Measurements from ENCODE around the gene TRO. TPM values are rescaled to one million over a fixed set of nuclear protein-coding genes. Genes with fewer than 3 reads are reported as not detected.

The TRO gene
- total and polyA plus RNA-seq, 2 donors (not counting 1 experiment from before 2014, with no cell fraction given) = 13.0 to 13.6 TPM

- no peaks in the 10 kb centered on the region for H4K20me1 ChIP-seq (ENCODE audit: control insufficient read depth, extremely low read depth, insufficient read depth, low read length)
- H3K4me1 ChIP-seq (ENCODE audit: control insufficient read depth, extremely low read depth, insufficient read depth, low read length) = no peaks in the 10 kb centered on the region
- no peaks in the 10 kb centered on the region for H3K79me2 ChIP-seq (ENCODE audit: control insufficient read depth, insufficient read depth, low read length)
- no peaks in the 10 kb centered on the region for H3K27me3 ChIP-seq (ENCODE audit: control insufficient read depth, insufficient read depth, low read length)
- no peak overlapping the region for H3K4me2 ChIP-seq (ENCODE audit: extremely low read depth, insufficient read depth, low read length)
- H3K4me3 ChIP-seq (replicated peaks in 1 of 4; ENCODE audit: control extremely low read depth in 1 of 4, insufficient read depth in 1 of 4, low read depth in 3 of 4, low read length in 4 of 4) = no peak overlapping the region
- DNase-seq (ENCODE audit: low read depth in 2 of 2) = no peak
- H3K9me3 ChIP-seq (ENCODE audit: control insufficient read depth, insufficient read depth, low read depth, low read length) = no peaks in the 10 kb centered on the region
- H3K36me3 ChIP-seq (ENCODE audit: control insufficient read depth, insufficient read depth, low read length) = no peaks in the 10 kb centered on the region
- no peak overlapping the region for H3K27ac ChIP-seq (ENCODE audit: insufficient read depth, low read length)
- H2AFZ ChIP-seq (ENCODE audit: low read length) = no peak overlapping the region
- TF ChIP-seq EZH2 (IDR thresholded peaks at IDR 0.05; ENCODE audit: low read length, missing control alignments) = no peak
- TF ChIP-seq, protein P1, sequence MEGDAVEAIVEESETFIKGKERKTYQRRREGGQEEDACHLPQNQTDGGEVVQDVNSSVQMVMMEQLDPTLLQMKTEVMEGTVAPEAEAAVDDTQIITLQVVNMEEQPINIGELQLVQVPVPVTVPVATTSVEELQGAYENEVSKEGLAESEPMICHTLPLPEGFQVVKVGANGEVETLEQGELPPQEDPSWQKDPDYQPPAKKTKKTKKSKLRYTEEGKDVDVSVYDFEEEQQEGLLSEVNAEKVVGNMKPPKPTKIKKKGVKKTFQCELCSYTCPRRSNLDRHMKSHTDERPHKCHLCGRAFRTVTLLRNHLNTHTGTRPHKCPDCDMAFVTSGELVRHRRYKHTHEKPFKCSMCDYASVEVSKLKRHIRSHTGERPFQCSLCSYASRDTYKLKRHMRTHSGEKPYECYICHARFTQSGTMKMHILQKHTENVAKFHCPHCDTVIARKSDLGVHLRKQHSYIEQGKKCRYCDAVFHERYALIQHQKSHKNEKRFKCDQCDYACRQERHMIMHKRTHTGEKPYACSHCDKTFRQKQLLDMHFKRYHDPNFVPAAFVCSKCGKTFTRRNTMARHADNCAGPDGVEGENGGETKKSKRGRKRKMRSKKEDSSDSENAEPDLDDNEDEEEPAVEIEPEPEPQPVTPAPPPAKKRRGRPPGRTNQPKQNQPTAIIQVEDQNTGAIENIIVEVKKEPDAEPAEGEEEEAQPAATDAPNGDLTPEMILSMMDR (conservative IDR thresholded peaks at IDR 0.05 in 1 of 2, IDR thresholded peaks at IDR 0.05 in 1 of 2; ENCODE audit: low read depth in 1 of 2, low read length in 2 of 2) = no peak
- no peak overlapping the region for H3K9ac ChIP-seq (ENCODE audit: insufficient read depth, low read length)
Measured at GRCh38 chrX:54926978-54927377, 6.4 kb downstream of the TRO start.

GRCh38 chrX:54928876-54929275 lies 8.3 kb downstream of the TRO start:
- no peaks in the 10 kb centered on the region for H3K79me2 ChIP-seq (ENCODE audit: control insufficient read depth, insufficient read depth, low read length)
- H3K27me3 ChIP-seq (ENCODE audit: control insufficient read depth, insufficient read depth, low read length) = no peaks in the 10 kb centered on the region
- DNase-seq (ENCODE audit: low read depth in 2 of 2) = no peak
- H3K27ac ChIP-seq (ENCODE audit: insufficient read depth, low read length) = no peak overlapping the region
- H2AFZ ChIP-seq (ENCODE audit: low read length) = no peak overlapping the region
- H4K20me1 ChIP-seq (ENCODE audit: control insufficient read depth, extremely low read depth, insufficient read depth, low read length) = no peaks in the 10 kb centered on the region
- H3K4me1 ChIP-seq (ENCODE audit: control insufficient read depth, extremely low read depth, insufficient read depth, low read length) = no peaks in the 10 kb centered on the region
- H3K36me3 ChIP-seq (ENCODE audit: control insufficient read depth, insufficient read depth, low read length) = no peaks in the 10 kb centered on the region
- no peak overlapping the region for H3K4me2 ChIP-seq (ENCODE audit: extremely low read depth, insufficient read depth, low read length)
- no peak overlapping the region for H3K4me3 ChIP-seq (replicated peaks in 1 of 4; ENCODE audit: control extremely low read depth in 1 of 4, insufficient read depth in 1 of 4, low read depth in 3 of 4, low read length in 4 of 4)
- H3K9ac ChIP-seq (ENCODE audit: insufficient read depth, low read length) = no peak overlapping the region
- no peaks in the 10 kb centered on the region for H3K9me3 ChIP-seq (ENCODE audit: control insufficient read depth, insufficient read depth, low read depth, low read length)
- TF ChIP-seq, protein P1 (conservative IDR thresholded peaks at IDR 0.05 in 1 of 2, IDR thresholded peaks at IDR 0.05 in 1 of 2; ENCODE audit: low read depth in 1 of 2, low read length in 2 of 2) = no peak
- TF ChIP-seq EZH2 (IDR thresholded peaks at IDR 0.05; ENCODE audit: low read length, missing control alignments) = no peak

GRCh38 chrX:54930291-54931049 lies 9.8 kb downstream of the TRO start:
- no peak overlapping the region for H2AFZ ChIP-seq (ENCODE audit: low read length)
- no peak overlapping the region for H3K4me3 ChIP-seq (replicated peaks in 1 of 4; ENCODE audit: control extremely low read depth in 1 of 4, insufficient read depth in 1 of 4, low read depth in 3 of 4, low read length in 4 of 4)
- no peaks in the 10 kb centered on the region for H3K27me3 ChIP-seq (ENCODE audit: control insufficient read depth, insufficient read depth, low read length)
- TF ChIP-seq, protein P1 (conservative IDR thresholded peaks at IDR 0.05 in 1 of 2, IDR thresholded peaks at IDR 0.05 in 1 of 2; ENCODE audit: low read depth in 1 of 2, low read length in 2 of 2) = no peak
- TF ChIP-seq EZH2 (IDR thresholded peaks at IDR 0.05; ENCODE audit: low read length, missing control alignments) = no peak
- no peak for DNase-seq (ENCODE audit: low read depth in 2 of 2)
- no peaks in the 10 kb centered on the region for H3K79me2 ChIP-seq (ENCODE audit: control insufficient read depth, insufficient read depth, low read length)
- no peaks in the 10 kb centered on the region for H3K9me3 ChIP-seq (ENCODE audit: control insufficient read depth, insufficient read depth, low read depth, low read length)
- no peaks in the 10 kb centered on the region for H4K20me1 ChIP-seq (ENCODE audit: control insufficient read depth, extremely low read depth, insufficient read depth, low read length)
- H3K9ac ChIP-seq (ENCODE audit: insufficient read depth, low read length) = no peak overlapping the region
- H3K36me3 ChIP-seq (ENCODE audit: control insufficient read depth, insufficient read depth, low read length) = no peaks in the 10 kb centered on the region
- no peak overlapping the region for H3K27ac ChIP-seq (ENCODE audit: insufficient read depth, low read length)
- H3K4me2 ChIP-seq (ENCODE audit: extremely low read depth, insufficient read depth, low read length) = no peak overlapping the region
- H3K4me1 ChIP-seq (ENCODE audit: control insufficient read depth, extremely low read depth, insufficient read depth, low read length) = no peaks in the 10 kb centered on the region

Measured in fibroblast of lung (primary cell).